Stimulated activated CD4-positive, alpha-beta T cell treated with anti-CD3 and anti-CD28 coated beads, Interleukin-12 subunit alpha, Interleukin-12 subunit beta, amount 100 ng/mL, for 48 hours (primary cell): ENCODE results near the gene CORO6.
"Not testable (repeated sequence)": the region's sequence is repeated elsewhere in the genome, so short reads cannot be mapped to it uniquely, and the experiment has no call there.

Experiments
- DNase-seq, 3 donors: peaks; one replicate each; pipeline ENCODE4 v3.0.0-alpha.2; 2020; ENCODE audit warnings: low read depth in 2 of 3, low spot score in 1 of 3

Gene CORO6

GRCh38 chr17:29622337-29623282, at the start of gene CORO6:
Gene CORO6 (minus strand): TSS chr17:29622912. CDS start chr17:29621421, 1,491 bp downstream.
- peak in 1 of 3 donors; percentile 64 for DNase-seq

GRCh38 chr17:29671661-29672060, 48.9 kb upstream of the CORO6 start:
- DNase-seq = no peak

- no peak for DNase-seq
Observed at GRCh38 chr17:29669266-29669665, 46.6 kb upstream of the CORO6 start.

GRCh38 chr17:29667969-29668368, 45.3 kb upstream of the CORO6 start:
- no peak for DNase-seq

GRCh38 chr17:29665481-29665810, 42.7 kb upstream of the CORO6 start:
- DNase-seq = no peak

- DNase-seq = peak in 1 of 3 donors; percentile 16
Observed at GRCh38 chr17:29664743-29665480, 42.2 kb upstream of the CORO6 start.

- DNase-seq = no peak
Observed at GRCh38 chr17:29663155-29663554, 40.4 kb upstream of the CORO6 start.

GRCh38 chr17:29661213-29661612, 38.5 kb upstream of the CORO6 start:
- DNase-seq = no peak

- DNase-seq = no peak
Observed at GRCh38 chr17:29659155-29659554, 36.4 kb upstream of the CORO6 start.

GRCh38 chr17:29655323-29655722, 32.6 kb upstream of the CORO6 start:
- DNase-seq = no peak

- no peak for DNase-seq
Observed at GRCh38 chr17:29653995-29654714, 31.4 kb upstream of the CORO6 start.

GRCh38 chr17:29652976-29653375, 30.3 kb upstream of the CORO6 start:
- DNase-seq = no peak

GRCh38 chr17:29651913-29652312, 29.2 kb upstream of the CORO6 start:
- not testable (repeated sequence) for DNase-seq

GRCh38 chr17:29650396-29650795, 27.7 kb upstream of the CORO6 start:
- DNase-seq = no peak

- DNase-seq = no peak
Observed at GRCh38 chr17:29649359-29649758, 26.6 kb upstream of the CORO6 start.

- no peak for DNase-seq
Observed at GRCh38 chr17:29648005-29648404, 25.3 kb upstream of the CORO6 start.

GRCh38 chr17:29645515-29646051, 22.9 kb upstream of the CORO6 start:
- DNase-seq = no peak

GRCh38 chr17:29643817-29644160, 21.1 kb upstream of the CORO6 start:
- no peak for DNase-seq

- no peak for DNase-seq
Observed at GRCh38 chr17:29642171-29642611, 19.5 kb upstream of the CORO6 start.

GRCh38 chr17:29640981-29641642, 18.4 kb upstream of the CORO6 start:
- DNase-seq = no peak

- DNase-seq = no peak
Observed at GRCh38 chr17:29640413-29640812, 17.7 kb upstream of the CORO6 start.
